GM21529 (cell line): Measurements from ENCODE around the gene NTRK3.

ENCODE experiments used
- ATAC-seq: cut with Tn5 transposase; IDR thresholded peaks from one replicate; pipeline ENCODE4 v1.9.1; 2021; ENCODE audit not compliant: unreplicated experiment

Gene NTRK3

GRCh38 chr15:87954793-87955192 lies 301.7 kb downstream of the NTRK3 start:
- no peak for ATAC-seq

DNA sequence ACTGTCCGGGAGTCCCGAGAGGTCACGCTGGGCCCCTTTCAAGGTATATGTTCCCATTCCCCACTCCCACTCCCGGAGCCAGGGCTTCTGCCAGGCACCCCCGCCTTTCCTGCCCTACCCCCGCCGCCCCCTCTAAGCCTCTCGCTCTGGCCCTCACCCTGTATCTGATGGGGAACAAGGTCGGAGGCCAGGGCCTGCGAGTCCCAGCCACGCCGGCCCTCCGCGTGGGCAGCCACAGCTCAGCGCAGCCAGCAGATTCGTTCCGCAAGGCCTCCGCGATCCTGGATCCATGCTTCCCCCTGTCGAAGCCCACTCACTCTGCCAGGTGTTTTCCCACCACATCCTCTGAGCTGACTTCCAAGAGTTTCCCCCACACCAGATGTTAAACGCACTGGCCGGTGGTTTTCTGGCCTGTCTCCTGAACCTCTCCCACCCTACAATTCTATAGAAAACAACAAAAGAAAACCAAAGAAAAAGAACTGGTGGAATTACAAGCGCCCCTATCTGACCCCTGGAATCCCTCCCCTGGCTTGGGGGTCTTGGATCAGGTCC lies 303.7 kb downstream of the NTRK3 start:
- no peak for ATAC-seq

GRCh38 chr15:87949575-87950223 lies 306.8 kb downstream of the NTRK3 start:
- no peak for ATAC-seq

DNA sequence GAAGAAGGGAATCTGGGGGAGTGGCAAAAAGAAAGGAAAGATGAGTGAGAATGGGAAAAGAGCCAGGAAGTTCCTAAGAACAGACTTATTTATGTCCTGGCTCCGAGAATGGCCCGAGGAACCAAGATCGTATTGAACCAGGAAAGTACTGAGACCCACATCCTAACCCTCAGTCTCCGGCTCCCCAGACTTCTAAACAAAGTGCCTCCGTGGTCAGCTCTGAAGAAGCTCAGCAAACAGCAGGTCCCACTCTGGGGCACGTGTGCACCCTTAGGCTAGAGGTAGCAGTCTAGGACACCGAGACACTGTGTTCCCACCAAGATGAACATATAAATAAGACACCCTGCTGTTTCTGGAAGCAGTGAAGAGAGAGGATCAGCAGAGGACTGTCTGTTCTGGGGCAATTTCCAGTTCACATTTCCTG lies 307.4 kb downstream of the NTRK3 start:
- ATAC-seq = no peak

GRCh38 chr15:87947560-87947959 lies 309.0 kb downstream of the NTRK3 start:
- ATAC-seq = no peak

DNA sequence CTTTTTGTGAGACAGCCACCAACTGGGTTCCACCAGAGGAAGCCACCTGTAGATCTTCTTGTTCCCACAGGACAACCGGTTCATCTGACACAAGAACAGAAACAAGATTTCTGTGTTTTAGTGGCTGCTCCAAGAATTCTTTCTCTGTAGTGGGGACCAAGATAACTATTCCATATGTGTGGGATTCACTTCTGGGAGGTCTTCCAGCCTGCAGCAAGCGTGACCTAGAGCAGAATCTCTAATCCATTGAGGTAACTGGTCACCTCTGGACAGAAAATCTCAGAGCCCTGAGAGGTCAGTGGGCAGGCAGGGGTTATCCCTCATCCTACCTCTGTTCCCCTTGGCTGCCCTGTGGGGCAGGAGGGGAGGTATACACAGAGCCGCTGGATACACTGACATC lies 311.3 kb downstream of the NTRK3 start:
- no peak for ATAC-seq

GRCh38 chr15:87944691-87945090 lies 311.8 kb downstream of the NTRK3 start:
- ATAC-seq = no peak

GRCh38 chr15:87944050-87944449 lies 312.5 kb downstream of the NTRK3 start:
- ATAC-seq = no peak

DNA sequence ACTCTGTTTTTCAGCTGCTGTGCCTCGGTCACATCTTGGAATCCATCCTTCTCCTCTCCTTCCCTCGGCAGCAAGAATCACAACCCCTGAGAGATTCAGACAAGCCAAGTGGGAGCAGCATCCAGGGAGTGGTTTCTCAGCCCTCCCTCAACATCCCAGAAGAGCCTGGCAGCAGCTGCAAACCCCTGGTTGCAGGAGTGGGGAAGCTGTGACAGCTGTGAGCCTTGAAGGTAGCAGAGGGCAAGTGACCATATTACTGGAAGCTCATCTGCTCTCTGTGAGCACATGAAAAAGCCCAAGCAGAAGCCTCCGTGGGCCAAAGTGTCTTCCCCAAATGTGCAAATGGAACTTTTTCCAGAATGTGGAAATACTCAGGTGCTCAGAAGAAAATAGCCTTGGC lies 312.9 kb downstream of the NTRK3 start:
- ATAC-seq = no peak

DNA sequence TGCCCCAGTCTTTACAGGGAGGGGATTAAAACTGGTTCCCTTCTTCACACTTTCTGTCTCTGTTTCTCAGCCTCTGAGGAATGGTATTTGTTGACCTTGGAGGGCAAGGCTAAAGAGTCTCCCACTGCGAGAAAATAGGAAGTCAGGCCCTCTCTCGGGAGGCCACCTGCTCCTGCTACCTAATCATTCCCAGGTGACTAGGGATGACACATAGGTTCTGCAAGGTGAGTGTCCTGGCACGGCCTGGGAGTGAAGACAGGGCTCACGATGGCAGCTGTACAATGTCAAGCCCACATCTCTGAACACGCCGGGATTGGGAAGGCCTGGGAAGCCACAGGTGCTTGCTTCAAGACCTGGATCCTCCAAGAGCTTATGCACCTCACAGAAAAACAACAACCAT lies 314.2 kb downstream of the NTRK3 start:
- ATAC-seq = no peak

GRCh38 chr15:87941606-87942005 lies 314.9 kb downstream of the NTRK3 start:
- no peak for ATAC-seq

DNA sequence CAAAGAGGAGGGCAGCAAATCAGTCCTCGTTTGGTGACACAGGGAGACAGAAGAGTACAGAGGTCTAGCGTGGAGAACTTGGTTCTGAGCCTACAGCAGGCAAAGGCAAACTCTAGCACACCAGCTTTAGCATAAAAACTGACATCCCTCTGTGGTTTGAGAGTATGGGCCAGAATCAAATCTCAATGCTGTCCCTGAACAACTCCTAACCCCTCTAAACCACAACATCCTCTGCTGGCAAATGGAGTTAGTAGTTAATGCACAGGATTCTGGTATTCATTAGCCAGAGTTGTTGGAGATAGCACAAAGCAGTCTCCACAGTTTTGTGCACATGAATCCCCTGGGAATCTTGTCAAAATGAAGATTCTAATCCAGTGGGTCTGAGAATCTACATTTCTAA lies 315.8 kb downstream of the NTRK3 start:
- no peak for ATAC-seq

DNA sequence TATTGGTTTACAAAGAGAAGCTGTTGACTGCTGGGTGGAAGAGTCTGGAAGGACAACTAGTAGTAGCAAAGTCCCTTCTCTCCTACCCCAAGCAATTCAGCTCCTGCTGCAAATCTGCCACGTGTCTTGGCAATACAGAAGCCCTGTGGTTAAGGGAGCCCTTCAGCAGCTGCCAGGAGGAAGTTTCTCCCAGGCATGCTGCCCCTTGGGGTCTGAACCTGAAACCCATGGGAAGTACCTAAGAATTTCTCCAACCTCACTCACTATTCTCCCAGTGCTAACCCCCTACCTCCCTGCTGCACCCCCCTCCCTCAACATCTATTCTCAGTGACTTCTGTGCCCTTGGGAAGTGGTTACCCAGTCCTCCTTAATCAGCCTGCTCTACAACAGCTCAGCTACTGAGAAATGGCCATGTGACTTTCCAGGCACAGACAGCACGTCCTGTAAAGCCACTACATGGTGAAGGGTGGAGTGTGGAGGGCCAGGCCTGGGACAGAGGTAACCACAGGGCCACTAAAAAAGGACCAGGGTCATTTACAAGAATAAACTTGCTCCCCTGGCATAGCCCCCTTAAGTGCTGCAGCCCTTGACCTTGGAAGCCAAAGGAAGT lies 316.6 kb downstream of the NTRK3 start:
- ATAC-seq = no peak

GRCh38 chr15:87938031-87938430 lies 318.5 kb downstream of the NTRK3 start:
- ATAC-seq = no peak

DNA sequence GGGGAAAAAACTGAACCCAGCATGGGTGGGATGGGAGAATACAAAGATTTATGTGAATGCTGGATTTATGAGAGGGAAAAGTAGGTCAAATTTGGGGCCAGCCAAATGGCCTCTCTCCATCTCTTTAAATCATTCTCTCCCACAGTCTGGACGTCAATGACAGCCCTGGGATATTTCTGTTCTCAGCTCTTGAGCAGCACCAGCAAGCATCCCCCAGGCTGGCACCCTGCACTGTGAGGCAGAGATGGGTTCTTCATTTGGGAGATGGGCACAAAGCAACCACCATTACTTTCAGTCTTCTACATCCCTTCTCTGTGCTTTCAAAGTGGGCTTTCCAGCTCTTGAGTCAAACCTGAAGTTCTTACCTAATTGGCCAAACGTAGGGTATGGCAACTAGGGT lies 321.0 kb downstream of the NTRK3 start:
- ATAC-seq = no peak

DNA sequence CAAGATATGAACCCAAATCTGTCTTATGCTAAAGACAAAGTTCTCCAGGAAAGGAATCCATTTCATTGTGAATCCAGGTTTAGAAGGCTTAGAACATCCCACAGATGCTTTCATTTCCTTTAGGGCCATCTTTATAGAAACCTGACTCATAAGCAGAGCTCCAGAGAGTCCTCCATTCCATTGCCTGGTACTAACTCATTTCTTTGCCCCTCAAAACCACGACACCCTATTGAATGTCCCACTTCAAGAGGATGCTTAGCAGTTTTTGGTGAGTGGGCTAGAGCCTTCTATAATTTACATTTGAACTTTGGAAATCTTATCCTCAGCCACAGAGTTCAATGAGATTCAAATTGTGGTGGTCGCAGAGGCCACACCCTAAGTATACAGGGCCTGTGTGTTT lies 325.0 kb downstream of the NTRK3 start:
- ATAC-seq = no peak

DNA sequence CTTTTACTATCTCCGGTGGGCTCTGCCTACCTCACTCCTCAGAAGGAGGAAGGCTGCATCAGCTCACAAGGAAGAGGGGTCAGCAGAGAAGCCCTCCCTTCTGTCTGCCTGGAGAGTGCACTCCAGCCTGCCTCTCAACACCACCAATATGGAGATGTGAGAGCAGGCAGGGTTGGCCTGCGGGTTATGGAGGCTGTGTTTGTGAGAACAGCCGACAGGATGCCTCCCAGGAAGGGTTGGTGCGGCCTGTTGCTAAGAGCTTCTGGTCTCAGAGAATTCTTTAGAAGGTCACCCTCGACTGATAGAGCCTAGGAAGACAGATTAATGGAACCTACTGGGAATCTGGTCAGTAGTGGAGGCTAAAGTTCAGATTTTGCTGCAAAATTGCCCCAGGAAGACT lies 326.1 kb downstream of the NTRK3 start:
- no peak for ATAC-seq

DNA sequence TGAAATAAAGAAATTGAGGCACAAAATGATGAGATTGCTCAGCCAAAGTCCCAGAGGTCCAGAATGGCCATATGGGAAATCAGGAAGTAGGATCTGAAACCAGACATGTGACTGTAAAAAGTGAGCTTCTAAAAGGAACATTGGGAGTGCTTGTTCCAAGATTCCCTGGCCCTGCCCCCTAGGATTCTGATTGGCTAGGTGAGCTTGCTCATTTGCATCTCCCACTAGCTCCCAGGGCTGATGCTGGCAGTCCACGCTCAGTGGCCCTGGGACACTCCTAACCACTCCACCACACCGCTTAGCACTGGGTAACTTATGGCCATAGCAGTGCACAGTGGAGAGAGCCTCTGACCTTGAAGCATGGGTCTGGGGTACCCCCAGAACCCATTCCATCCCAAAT lies 326.7 kb downstream of the NTRK3 start:
- ATAC-seq = no peak

DNA sequence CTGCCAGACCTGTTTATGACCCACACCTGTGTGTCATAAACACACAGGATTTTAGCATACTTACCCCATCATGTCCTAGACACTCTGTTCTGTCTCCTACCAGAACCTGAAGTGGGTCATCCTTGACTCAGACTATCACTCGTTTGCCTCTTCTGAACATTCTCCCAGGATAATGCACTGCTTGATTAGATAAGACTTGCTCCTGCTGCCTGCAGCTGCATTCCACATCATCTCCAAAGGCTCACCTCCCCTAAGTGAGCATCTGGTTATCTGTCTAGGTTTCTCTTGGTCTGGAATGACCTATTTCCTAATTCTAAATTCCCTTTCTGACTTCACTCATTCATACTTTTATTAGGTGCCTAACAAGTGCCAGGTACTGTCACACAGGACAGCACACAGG lies 332.1 kb downstream of the NTRK3 start:
- no peak for ATAC-seq

DNA sequence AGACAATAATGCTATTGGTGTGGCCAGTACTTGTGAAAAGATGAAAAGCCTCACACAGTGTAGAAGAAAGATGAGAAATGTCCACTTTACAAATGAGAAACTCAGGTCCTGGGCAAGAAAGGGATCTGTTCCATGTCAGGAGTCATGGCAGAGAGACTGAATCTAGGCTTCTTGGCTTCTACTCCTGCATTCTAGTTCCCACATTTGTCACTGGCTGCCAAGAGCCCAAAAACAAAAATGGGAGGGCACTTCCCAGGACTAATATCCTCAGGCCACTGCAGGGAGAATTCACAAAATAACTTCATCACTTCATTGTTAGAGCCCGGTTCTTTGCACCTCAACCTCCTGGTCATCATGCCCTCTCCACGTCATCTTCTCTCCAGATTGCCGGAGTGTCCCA lies 337.5 kb downstream of the NTRK3 start:
- ATAC-seq = no peak

DNA sequence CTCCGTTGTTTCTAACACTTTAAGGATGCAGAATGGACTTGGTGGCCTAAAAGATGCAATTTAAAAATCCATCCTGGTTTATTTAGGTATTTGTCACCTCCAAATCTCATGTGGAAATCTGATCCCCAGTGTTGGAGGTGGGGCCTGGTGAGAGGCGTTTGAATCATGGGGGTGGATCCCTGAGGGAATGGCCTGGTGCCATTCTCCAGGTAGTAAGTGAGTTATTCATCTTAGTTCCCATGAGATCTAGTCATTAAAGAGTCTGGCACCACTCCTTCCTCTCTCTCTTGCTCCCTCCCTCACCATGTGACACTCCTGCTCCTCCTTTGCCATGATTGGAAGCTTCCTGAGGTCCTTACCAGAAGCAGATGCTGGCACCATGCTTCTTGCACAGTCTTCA lies 339.1 kb downstream of the NTRK3 start:
- no peak for ATAC-seq

- no peak for ATAC-seq
Measured at GRCh38 chr15:87916208-87916607, 340.3 kb downstream of the NTRK3 start.

DNA sequence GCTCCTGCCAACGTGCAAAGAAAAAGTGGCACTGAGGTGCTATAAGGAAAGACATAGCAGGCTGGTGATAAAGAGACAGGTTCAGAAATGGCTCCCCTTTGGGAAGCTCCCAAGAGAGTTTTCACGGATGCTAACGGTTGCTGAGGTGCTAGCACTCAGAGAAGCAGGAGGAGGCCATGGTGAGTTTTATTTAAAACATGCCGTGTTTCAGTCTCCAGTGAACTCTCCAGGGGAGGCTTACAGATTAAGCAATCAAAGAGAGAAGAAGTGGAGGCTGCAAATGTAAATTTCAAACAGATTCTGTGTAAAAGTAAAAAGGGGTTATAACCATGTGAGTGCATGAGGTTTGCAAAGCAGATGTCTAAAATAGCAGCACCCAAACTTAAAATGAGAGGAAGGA lies 346.2 kb downstream of the NTRK3 start:
- ATAC-seq = no peak
